Inflammatory macrophage treated with lipopolysaccharide for 4 hours (primary cell): ENCODE measurements around the gene TRPT1.
A peak's percentile ranks its signal among the peaks of the same experiment; 100 is the strongest.

Experiments
- DNase-seq: peaks from one replicate; pipeline ENCODE4 v3.0.0-alpha.2; 2020

The TRPT1 gene

GRCh38 chr11:64244107-64244506 lies 18.1 kb upstream of the TRPT1 start:
- no peak for DNase-seq

GRCh38 chr11:64243236-64243854 lies 17.4 kb upstream of the TRPT1 start:
- DNase-seq = no peak

- peak; percentile 25 for DNase-seq
Observed at GRCh38 chr11:64241491-64242374, 15.7 kb upstream of the TRPT1 start.

GRCh38 chr11:64241241-64241490 lies 15.2 kb upstream of the TRPT1 start:
- DNase-seq = peak; percentile 100

- DNase-seq = peak; percentile 99
Observed at GRCh38 chr11:64240435-64241240, 14.7 kb upstream of the TRPT1 start, which contains the start of gene FKBP2. TSS of gene FKBP2 (plus strand) at chr11:64241095. CDS start at chr11:64242388, 1,293 bp downstream.

GRCh38 chr11:64239662-64240434 lies 13.9 kb upstream of the TRPT1 start:
- peak; percentile 98 for DNase-seq

- peak; percentile 68 for DNase-seq
Observed at GRCh38 chr11:64238999-64239398, 13.0 kb upstream of the TRPT1 start.

- DNase-seq = no peak
Observed at GRCh38 chr11:64238076-64238475, 12.1 kb upstream of the TRPT1 start.

- no peak for DNase-seq
Observed at GRCh38 chr11:64237484-64237951, 11.5 kb upstream of the TRPT1 start.

GRCh38 chr11:64235437-64236161 lies 9.6 kb upstream of the TRPT1 start:
- DNase-seq = no peak

GRCh38 chr11:64234647-64235379 lies 8.8 kb upstream of the TRPT1 start:
- DNase-seq = no peak

GRCh38 chr11:64233913-64234586 lies 8.1 kb upstream of the TRPT1 start, which contains the start of gene VEGFB:
TSS of gene VEGFB (plus strand) at chr11:64234584. CDS start at chr11:64234834, 250 bp downstream.
- peak; percentile 25 for DNase-seq

GRCh38 chr11:64232967-64233315 lies 7.0 kb upstream of the TRPT1 start:
- DNase-seq = no peak

- no peak for DNase-seq
Observed at GRCh38 chr11:64232182-64232966, 6.4 kb upstream of the TRPT1 start.

GRCh38 chr11:64231546-64231945 lies 5.6 kb upstream of the TRPT1 start:
- no peak for DNase-seq

GRCh38 chr11:64230985-64231365 lies 5.0 kb upstream of the TRPT1 start:
- DNase-seq = no peak

GRCh38 chr11:64230171-64230984 lies 4.4 kb upstream of the TRPT1 start, which contains the start of gene DNAJC4:
TSS of gene DNAJC4 (plus strand) at chr11:64230548. CDS start at chr11:64230855, 307 bp downstream.
- DNase-seq = peak; percentile 80

GRCh38 chr11:64229744-64230170 lies 3.8 kb upstream of the TRPT1 start:
- DNase-seq = no peak
